ENCODE results near the gene RPA3.

DNA sequence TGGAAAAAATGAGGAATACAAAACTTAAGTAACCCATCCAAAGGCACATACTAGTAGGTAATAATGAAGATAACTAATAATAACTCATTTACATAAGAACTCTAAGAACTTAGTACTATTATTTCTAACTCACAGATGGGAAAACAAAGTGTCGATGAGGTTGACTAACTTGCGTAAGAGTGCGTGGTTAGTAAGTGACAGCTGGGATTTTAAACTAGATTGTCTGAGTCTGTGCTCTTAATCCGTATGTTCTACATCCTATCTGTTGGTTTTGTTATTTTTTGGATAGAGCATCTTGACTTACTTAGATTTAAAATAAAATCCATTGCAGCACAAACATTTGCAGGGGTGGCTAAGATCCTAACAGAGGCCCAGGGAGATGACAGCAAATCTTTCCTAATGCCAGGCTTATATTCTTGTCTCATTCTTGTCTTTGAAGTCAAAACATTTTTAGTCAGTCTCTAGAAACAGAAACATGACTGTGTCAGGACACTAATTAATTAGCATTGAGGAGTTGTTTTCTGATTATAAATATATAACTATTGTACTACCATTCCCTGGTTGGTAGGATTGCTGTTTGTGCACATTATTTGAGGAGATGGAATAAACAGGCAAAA, 11.7 kb downstream of the RPA3 start:
- no peak for TF ChIP-seq MYC (IDR thresholded peaks at IDR 0.05; ENCODE audit: low read depth, low read length)
- no peak for TF ChIP-seq MYC (CRISPR knock-in tag; IDR thresholded peaks at IDR 0.05; ENCODE audit: borderline replicate concordance, low read depth)
- TF ChIP-seq, protein P1, sequence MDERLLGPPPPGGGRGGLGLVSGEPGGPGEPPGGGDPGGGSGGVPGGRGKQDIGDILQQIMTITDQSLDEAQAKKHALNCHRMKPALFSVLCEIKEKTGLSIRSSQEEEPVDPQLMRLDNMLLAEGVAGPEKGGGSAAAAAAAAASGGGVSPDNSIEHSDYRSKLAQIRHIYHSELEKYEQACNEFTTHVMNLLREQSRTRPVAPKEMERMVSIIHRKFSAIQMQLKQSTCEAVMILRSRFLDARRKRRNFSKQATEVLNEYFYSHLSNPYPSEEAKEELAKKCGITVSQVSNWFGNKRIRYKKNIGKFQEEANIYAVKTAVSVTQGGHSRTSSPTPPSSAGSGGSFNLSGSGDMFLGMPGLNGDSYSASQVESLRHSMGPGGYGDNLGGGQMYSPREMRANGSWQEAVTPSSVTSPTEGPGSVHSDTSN (CRISPR knock-in tag; IDR thresholded peaks at IDR 0.05; ENCODE audit: low read depth), result no peak
- TF ChIP-seq, protein P1 (tag; conservative IDR thresholded peaks at IDR 0.05; ENCODE audit: low read depth), result no peak
